Activated T-helper 1 cell treated with anti-CD3 and anti-CD28 coated beads, Interleukin-2, amount 50 U/mL, for 16 hours (primary cell): Measurements from ENCODE around the gene BCL2L12.

Experiments
- DNase-seq, 2 donors: peaks; one replicate each; pipeline ENCODE4 v3.0.0-alpha.2; 2020; ENCODE audit warnings: low read depth in 1 of 2, low spot score in 1 of 2

Gene BCL2L12

GRCh38 chr19:49684251-49684982, 18.7 kb downstream of the BCL2L12 start:
- no peak for DNase-seq

GRCh38 chr19:49684983-49685553, 19.3 kb downstream of the BCL2L12 start:
- no peak for DNase-seq

GRCh38 chr19:49685845-49686332, 20.2 kb downstream of the BCL2L12 start:
- no peak for DNase-seq

GRCh38 chr19:49686503-49687088, 20.9 kb downstream of the BCL2L12 start:
- no peak for DNase-seq

- DNase-seq = no peak
Observed at GRCh38 chr19:49687150-49687549, 21.4 kb downstream of the BCL2L12 start.

- DNase-seq = no peak
Observed at GRCh38 chr19:49687566-49688316, 22.0 kb downstream of the BCL2L12 start.

- no peak for DNase-seq
Observed at GRCh38 chr19:49688531-49689132, 22.9 kb downstream of the BCL2L12 start.

- no peak for DNase-seq
Observed at GRCh38 chr19:49689133-49690078, 23.7 kb downstream of the BCL2L12 start, which contains the start of gene ADM5. Gene ADM5 (plus strand): TSS chr19:49689594. CDS start chr19:49689838, 244 bp downstream.

- DNase-seq = no peak
Observed at GRCh38 chr19:49690079-49690655, 24.4 kb downstream of the BCL2L12 start.

- DNase-seq = no peak
Observed at GRCh38 chr19:49690656-49691242, 25.0 kb downstream of the BCL2L12 start, which contains the start of gene CPT1C. Gene CPT1C (plus strand): TSS chr19:49691116. CDS start chr19:49692253, 1,137 bp downstream.

GRCh38 chr19:49691243-49692146, 25.8 kb downstream of the BCL2L12 start:
- DNase-seq = no peak

GRCh38 chr19:49692147-49692506, 26.4 kb downstream of the BCL2L12 start:
- no peak for DNase-seq

- no peak for DNase-seq
Observed at GRCh38 chr19:49696115-49696514, 30.4 kb downstream of the BCL2L12 start.

GRCh38 chr19:49696865-49697264, 31.1 kb downstream of the BCL2L12 start:
- no peak for DNase-seq

- no peak for DNase-seq
Observed at GRCh38 chr19:49699364-49699763, 33.6 kb downstream of the BCL2L12 start.

- no peak for DNase-seq
Observed at GRCh38 chr19:49700563-49700962, 34.8 kb downstream of the BCL2L12 start.

GRCh38 chr19:49701271-49701786, 35.6 kb downstream of the BCL2L12 start:
- DNase-seq = no peak
